Activated CD4-positive, alpha-beta memory T cell treated with anti-CD3 and anti-CD28 coated beads for 36 hours (primary cell): ENCODE measurements around the gene PARD6G. TPM values are rescaled to one million over a fixed set of nuclear protein-coding genes. Genes with fewer than 3 reads are reported as not detected.
A peak's percentile ranks its signal among the peaks of the same experiment; 100 is the strongest.
"Not testable (repeated sequence)": the region's sequence is repeated elsewhere in the genome, so short reads cannot be mapped to it uniquely, and the experiment has no call there.

ENCODE experiments used
- CTCF ChIA-PET: fragments of 350-600 bp; sonication (Branson Sonifier 250); formaldehyde crosslinking; loops from one replicate; lab custom pipeline; 2021; ENCODE audit warnings: antibody characterized with exemption, inconsistent platforms; lab: Charles Lee
- POLR2A ChIA-PET: fragments of 350-600 bp; sonication (Branson Sonifier 250); formaldehyde crosslinking; loops from one replicate; lab custom pipeline; 2021; ENCODE audit warnings: antibody characterized with exemption; lab: Charles Lee
- DNase-seq: peaks from one replicate; pipeline ENCODE4 v3.0.0-alpha.2; 2020
- H3K27ac Mint-ChIP-seq: one replicate; pipeline ENCODE4 v1.8.0; 2021; ENCODE audit warnings: mixed read lengths
- H3K27me3 Mint-ChIP-seq: one replicate; pipeline ENCODE4 v1.8.0; 2021; ENCODE audit warnings: mixed read lengths
- H3K36me3 Mint-ChIP-seq: one replicate; pipeline ENCODE4 v1.8.0; 2021; ENCODE audit warnings: mixed read lengths
- H3K4me1 Mint-ChIP-seq: one replicate; pipeline ENCODE4 v1.8.0; 2021; ENCODE audit warnings: low read depth, mixed read lengths
- H3K4me3 Mint-ChIP-seq: one replicate; pipeline ENCODE4 v1.8.0; 2021; ENCODE audit warnings: mild to moderate bottlenecking, mixed read lengths
- H3K9me3 Mint-ChIP-seq: one replicate; pipeline ENCODE4 v1.8.0; 2021; ENCODE audit warnings: mixed read lengths
- intact Hi-C: fragments of 100-400 bp; cut with micrococcal nuclease; formaldehyde crosslinking; loops from one replicate; pipeline ENCODE4 v1.15.1; 2023
- total RNA-seq, 2 experiments: library from RNA; stranded (reverse); gene quantifications; one replicate each; pipeline ENCODE4 v1.2.3, GENCODE V29; 2021

PARD6G gene
- total RNA-seq, 2 experiments from 2014 or later = 0.17 to 0.40 TPM

DNA sequence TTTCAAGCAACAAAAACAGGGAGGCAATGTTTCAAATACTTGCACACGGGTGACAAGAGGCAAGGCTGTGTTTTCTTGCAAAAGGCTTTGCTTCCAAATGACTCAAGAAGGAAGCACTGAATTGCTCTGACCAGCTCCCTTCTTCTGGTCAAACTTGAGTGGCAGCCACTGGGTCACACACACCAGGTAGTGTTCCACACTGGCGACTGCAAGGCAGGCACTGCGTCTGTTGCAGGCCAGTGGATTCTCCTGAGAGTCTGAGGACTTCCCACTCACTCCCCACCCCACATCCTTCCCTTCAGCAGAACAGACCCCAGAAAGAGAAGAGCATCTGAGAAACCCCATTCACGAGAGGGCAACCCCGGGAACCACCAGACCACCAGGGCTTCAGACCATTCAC is 19.8 kb downstream of the PARD6G start:
- Mint-ChIP-seq H3K4me3 (no peak overlapping the region), H3K27ac (no peak overlapping the region), H3K27me3 (peaks cover 8% of the 10 kb centered on the region), H3K36me3 (no peaks in the 10 kb centered on the region), H3K4me1 (no peaks in the 10 kb centered on the region), H3K9me3 (no peaks in the 10 kb centered on the region)
- CTCF ChIA-PET = interaction anchor here (1.0 kb wide), 1 partner anchor 58 kb away, joined by 4 read pairs; no protein-coding TSS in a partner anchor
- intact Hi-C loops = no loop called here
- POLR2A ChIA-PET = no interaction called here
- no peak for DNase-seq

DNA sequence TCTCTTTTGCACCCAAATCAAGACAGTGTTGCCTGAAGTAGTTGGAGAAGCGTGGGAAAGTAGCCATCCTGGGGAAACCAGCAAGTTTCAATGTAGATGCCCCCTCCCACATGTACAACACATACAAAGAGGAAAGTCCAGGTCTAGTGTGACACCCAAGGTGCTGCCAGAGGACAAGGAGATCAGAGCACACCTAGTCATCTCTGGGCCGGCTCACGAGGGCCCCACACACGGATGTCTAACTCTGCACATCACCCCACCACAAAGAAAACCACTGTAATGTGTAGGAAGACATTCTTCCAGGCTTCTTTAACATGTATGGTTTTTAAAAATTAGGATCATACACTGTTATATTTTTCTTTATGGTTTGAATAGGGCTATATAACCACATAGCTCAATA is 21.6 kb downstream of the PARD6G start:
- peaks cover 14% of the 10 kb centered on the region for H3K27me3 Mint-ChIP-seq
- no peak for DNase-seq
- no peak overlapping the region for H3K27ac Mint-ChIP-seq
- POLR2A ChIA-PET = no interaction called here
- intact Hi-C loops = no loop called here
- H3K9me3 Mint-ChIP-seq = peaks cover 2% of the 10 kb centered on the region
- no peaks in the 10 kb centered on the region for H3K36me3 Mint-ChIP-seq
- no peaks in the 10 kb centered on the region for H3K4me1 Mint-ChIP-seq
- no peak overlapping the region for H3K4me3 Mint-ChIP-seq
- CTCF ChIA-PET = no interaction called here

DNA sequence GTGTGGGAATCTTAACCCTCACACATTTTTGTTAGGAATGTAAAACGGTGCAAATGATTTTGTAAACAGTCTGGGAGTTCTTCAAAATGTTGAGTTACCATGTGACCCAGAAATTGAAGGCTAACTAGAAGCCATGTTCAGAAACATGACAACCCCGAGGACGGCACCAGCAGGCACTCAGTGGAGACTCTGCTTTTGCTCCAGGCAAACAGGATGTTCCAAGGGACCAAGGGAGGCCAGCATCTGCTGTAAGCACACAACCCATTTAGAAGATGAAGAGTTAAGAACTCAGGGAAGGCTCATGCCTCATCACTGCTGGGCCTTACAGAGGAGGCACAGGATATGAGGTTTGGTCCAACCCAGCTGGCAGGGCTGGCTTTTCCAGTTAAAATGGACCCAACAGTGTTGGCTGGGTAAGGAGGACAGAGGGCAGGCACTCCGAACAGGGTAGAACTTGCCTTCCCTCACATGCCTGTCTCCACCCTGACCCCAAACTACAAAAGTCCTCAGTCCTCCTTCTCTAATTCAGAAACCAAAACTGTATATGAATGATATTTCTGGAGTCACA is 23.6 kb downstream of the PARD6G start:
- intact Hi-C loops = no loop called here
- POLR2A ChIA-PET = no interaction called here
- Mint-ChIP-seq H3K9me3 (peaks cover 2% of the 10 kb centered on the region), H3K27ac (no peak overlapping the region), H3K4me3 (no peak overlapping the region), H3K36me3 (no peaks in the 10 kb centered on the region), H3K27me3 (peaks cover 15% of the 10 kb centered on the region), H3K4me1 (no peaks in the 10 kb centered on the region)
- DNase-seq = no peak
- CTCF ChIA-PET = no interaction called here

DNA sequence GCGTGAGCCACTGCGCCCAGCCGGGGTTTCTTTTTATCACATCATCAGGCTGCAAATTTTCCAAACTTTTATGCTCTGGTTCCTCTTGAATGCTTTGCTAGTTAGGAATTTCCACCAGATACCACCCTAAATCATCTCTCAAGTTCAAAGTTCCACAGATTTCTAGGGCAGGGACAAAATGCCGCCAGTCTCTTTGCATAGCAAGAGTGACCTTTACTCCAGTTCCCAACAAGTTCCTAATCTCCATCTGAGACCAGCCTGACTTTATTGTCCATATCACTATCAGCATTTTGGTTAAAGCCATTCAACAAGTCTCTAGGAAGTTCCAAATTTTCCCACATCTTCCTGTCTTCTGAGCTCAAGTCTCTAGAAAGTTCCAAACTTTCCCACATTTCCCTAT is 27.8 kb downstream of the PARD6G start:
- intact Hi-C loops, H3K4me3 Mint-ChIP-seq, H3K27ac Mint-ChIP-seq, DNase-seq, H3K4me1 Mint-ChIP-seq, CTCF ChIA-PET, H3K9me3 Mint-ChIP-seq, POLR2A ChIA-PET, H3K36me3 Mint-ChIP-seq: not testable (repeated sequence)
- peaks cover 14% of the 10 kb centered on the region for H3K27me3 Mint-ChIP-seq

DNA sequence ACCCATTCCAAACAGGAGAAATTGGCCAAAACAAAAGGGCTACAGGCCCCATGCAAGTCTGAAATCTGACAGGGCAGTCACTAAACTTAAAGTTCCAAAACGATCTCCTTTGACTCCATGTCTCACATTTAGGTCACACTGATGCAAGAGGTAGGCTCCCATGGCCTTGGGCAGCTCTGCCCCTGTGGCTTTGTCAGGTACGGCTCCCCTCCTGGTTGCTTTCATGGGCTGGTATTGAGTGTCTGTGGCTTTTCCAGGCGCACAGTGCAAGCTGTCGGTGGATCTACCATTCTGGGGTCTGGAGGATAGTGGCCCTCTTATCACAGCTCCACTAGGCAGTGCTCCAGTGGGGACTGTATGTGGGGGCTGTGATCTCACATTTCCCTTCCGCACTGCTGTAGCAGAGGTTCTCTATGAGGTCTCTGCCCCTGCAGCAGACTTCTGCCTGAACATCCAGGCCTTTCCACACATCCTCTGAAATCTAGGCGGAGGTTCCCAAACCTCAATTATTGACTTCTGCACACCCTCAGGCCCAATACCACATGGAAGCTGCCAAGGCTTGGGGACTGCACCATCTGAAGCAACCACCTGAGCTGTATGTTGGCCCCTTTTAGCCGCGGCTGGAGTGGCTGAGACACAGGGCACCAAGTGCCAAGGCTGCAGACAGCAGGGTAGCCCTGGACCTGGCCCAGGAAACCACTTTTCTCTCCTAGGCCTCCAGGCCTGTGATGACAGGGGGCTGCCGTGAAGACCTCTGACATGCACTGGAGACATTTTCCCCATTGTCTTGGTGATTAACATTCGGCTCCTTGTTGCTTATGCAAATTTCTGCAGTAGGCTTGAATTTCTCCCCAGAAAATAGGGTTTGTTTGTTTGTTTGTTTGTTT is 28.7 kb downstream of the PARD6G start:
- H3K36me3 Mint-ChIP-seq = no peaks in the 10 kb centered on the region

DNA sequence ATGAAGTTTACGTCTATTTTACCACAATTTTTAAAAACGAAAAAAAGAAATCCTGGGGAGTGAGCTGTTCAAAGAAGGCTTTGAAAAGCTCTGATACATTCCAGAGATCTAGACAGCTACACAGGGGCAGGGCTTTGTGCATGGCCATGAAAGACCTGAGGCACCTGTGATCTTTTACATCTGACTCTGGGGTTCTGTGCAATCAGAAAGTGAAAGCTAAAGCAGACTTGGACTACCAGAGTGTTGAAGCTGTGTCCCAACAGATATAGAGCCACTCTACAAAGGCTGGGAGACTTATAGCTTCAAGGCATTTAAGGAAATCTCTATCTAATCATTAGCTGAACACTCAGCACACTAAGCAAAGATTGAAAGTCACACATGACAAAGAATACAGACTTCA is 34.1 kb downstream of the PARD6G start:
- Mint-ChIP-seq H3K27ac (no peak overlapping the region), H3K4me1 (no peaks in the 10 kb centered on the region), H3K27me3 (peaks cover 29% of the 10 kb centered on the region), H3K9me3 (peaks cover 8% of the 10 kb centered on the region), H3K36me3 (no peaks in the 10 kb centered on the region), H3K4me3 (no peak overlapping the region)
- intact Hi-C loops = no loop called here
- POLR2A ChIA-PET = no interaction called here
- CTCF ChIA-PET = interaction anchor here (0.9 to 1.3 kb wide), 2 partner anchors 38 to 53 kb away, joined by 3 to 4 read pairs; no protein-coding TSS in a partner anchor
- no peak for DNase-seq

More for the DNA sequence above, 28.7 kb downstream of the PARD6G start:
- Mint-ChIP-seq H3K4me3 (no peak overlapping the region), H3K9me3 (peaks cover 7% of the 10 kb centered on the region), H3K4me1 (no peaks in the 10 kb centered on the region), H3K27ac (no peak overlapping the region), H3K27me3 (peaks cover 17% of the 10 kb centered on the region)
- DNase-seq = no peak
- POLR2A ChIA-PET = no interaction called here
- intact Hi-C loops = no loop called here
- CTCF ChIA-PET = interaction anchor here (1.4 kb wide), 1 partner anchor 48 kb away, joined by 4 read pairs; no protein-coding TSS in a partner anchor

DNA sequence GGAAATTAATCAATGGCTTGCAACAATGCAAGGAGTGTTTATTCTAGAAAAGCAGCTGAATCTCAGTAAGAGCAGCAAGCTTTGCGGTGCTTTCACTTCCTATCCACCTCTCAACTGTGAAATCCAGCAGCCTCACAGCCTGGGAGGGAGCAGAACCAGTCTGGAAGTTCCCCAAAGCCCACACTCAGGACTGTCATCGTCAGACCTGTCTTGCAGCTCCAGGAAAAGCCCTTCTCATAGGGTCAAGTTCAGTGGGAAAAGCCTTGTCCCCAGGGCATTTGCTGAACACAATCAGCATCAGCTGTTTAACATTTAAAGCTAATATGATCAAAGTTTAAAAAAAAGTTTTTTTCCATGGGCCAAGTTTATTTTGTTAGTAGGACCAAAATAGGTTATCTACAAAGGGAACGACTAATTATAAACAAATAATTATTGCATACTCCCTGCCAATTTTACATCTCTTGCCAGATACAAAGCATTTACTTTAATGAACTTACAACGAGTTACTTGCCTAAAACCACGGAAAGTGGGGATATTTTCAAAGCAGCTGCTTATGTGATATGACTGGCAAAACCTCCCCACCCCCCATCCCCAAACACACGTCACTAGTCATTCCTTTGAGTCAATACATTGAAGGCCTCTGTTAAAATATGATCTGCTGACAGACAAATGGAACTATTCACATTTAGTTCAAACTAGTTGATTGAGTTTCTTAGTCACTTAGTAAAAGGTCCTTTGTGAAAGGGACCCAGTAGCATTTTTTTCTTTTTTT is 36.8 kb downstream of the PARD6G start:
- intact Hi-C loops = no loop called here
- no peaks in the 10 kb centered on the region for H3K36me3 Mint-ChIP-seq
- no peaks in the 10 kb centered on the region for H3K4me1 Mint-ChIP-seq
- no peak overlapping the region for H3K4me3 Mint-ChIP-seq
- DNase-seq = no peak
- no peak overlapping the region for H3K27ac Mint-ChIP-seq
- CTCF ChIA-PET = interaction anchor here (0.8 to 1.6 kb wide), 6 partner anchors 10 to 52 kb away, joined by 3 to 6 read pairs (median 4); no protein-coding TSS in a partner anchor
- POLR2A ChIA-PET = no interaction called here
- peaks cover 31% of the 10 kb centered on the region for H3K27me3 Mint-ChIP-seq
- peaks cover 8% of the 10 kb centered on the region for H3K9me3 Mint-ChIP-seq

DNA sequence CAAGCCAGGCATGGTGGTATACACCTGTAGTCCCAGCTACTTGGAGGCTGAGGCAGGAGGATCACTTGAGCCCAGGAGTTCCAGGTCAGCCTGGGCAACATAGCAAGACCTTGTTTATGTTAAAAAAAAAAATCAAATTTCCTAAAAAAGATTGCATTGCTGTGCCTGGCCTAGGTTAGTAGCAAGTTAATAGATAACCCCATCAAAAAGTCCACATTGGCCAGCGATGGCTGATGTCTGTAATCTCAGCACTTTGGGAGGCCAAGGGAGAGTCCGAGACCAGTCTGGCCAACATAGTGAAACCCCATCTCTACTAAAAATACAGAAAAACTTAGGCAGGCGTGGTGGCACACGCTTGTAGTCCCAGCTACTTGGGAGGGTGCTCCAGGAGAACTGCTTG is 38.7 kb downstream of the PARD6G start:
- H3K4me3 Mint-ChIP-seq = no peak overlapping the region
- H3K27ac Mint-ChIP-seq = no peak overlapping the region
- H3K4me1 Mint-ChIP-seq = peaks cover 3% of the 10 kb centered on the region
- DNase-seq = no peak
- H3K27me3 Mint-ChIP-seq = peaks cover 37% of the 10 kb centered on the region
- POLR2A ChIA-PET = no interaction called here
- CTCF ChIA-PET = interaction anchor here (0.6 kb wide), 1 partner anchor 973 kb away, joined by 9 read pairs; no protein-coding TSS in a partner anchor
- no peaks in the 10 kb centered on the region for H3K36me3 Mint-ChIP-seq
- intact Hi-C loops = no loop called here
- H3K9me3 Mint-ChIP-seq = peaks cover 3% of the 10 kb centered on the region

DNA sequence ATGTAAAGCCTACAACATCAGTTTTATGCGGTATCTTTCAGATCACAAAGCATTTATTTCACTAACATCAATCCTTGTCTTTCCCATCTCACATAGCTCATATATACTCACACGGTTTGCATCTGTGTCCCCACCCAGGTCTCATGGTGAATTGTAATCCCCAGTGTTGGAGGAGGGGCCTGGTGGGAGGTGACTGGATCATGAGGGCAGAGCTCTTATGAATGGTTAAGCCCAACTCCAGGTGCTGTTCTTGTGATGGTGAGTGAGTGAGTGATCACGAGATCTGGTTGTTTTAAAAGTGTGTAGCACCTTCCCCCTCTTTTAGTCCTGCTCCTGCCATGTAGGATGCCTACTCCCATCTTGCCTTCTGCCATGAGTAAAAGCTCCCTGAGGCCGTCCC is 42.0 kb downstream of the PARD6G start:
- DNase-seq = no peak
- intact Hi-C loops = no loop called here
- Mint-ChIP-seq H3K4me3 (no peak overlapping the region), H3K9me3 (no peaks in the 10 kb centered on the region), H3K27ac (no peak overlapping the region), H3K27me3 (peaks cover 44% of the 10 kb centered on the region), H3K36me3 (no peaks in the 10 kb centered on the region), H3K4me1 (peaks cover 22% of the 10 kb centered on the region)
- ChIA-PET POLR2A (no interaction called here), CTCF (no interaction called here)

DNA sequence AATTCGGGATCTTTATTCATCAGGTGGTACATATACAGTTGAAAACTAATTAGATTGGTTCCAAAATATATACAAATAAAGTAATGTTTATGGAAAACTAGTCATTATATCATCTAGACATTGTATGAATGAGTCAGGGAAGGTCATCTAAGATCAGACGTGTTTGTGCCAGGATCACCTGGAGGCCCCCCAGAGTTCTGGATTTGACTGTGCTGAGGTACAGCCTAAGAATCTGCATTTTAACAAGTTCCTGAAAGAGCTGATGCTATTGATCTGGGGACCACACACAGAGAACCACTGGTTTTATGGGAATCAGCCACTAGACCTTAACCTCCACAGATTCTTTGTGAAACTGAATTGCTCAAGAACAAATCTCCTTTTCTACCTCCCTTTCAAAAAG is 43.2 kb downstream of the PARD6G start:
- ChIA-PET POLR2A (no interaction called here), CTCF (interaction anchor here (4.2 kb wide), 1 partner anchor 46 kb away, joined by 23 read pairs; no protein-coding TSS in a partner anchor)
- Mint-ChIP-seq H3K4me1 (peaks cover 22% of the 10 kb centered on the region), H3K4me3 (no peak overlapping the region), H3K9me3 (no peaks in the 10 kb centered on the region), H3K27me3 (peaks cover 47% of the 10 kb centered on the region), H3K36me3 (no peaks in the 10 kb centered on the region), H3K27ac (no peak overlapping the region)
- intact Hi-C loops = no loop called here
- peak; percentile 42 for DNase-seq

DNA sequence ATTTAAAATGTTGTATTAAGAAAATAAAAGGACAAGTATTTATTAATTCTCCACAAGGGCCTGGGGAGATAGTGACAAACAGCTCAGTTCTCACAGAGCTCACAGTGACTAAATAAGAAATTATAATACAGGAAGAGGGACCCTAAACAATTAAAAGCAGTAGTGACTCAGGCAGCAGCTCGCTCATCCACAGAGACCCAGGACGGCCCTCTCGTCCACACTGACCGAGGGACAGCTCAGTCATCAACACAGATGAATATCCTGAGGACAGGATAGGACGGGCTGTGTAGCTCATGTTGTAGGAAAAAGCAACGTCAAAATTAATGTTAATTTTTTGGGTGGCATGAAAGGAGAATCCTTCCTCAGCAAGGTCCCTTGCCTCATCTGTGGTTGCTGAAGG is 44.1 kb downstream of the PARD6G start:
- no peaks in the 10 kb centered on the region for H3K36me3 Mint-ChIP-seq
- H3K27ac Mint-ChIP-seq = no peak overlapping the region
- no peak overlapping the region for H3K4me3 Mint-ChIP-seq

More for the DNA sequence above, 44.1 kb downstream of the PARD6G start:
- H3K9me3 Mint-ChIP-seq = no peaks in the 10 kb centered on the region
- intact Hi-C loops = no loop called here
- ChIA-PET POLR2A (interaction anchor here (1.3 kb wide), 1 partner anchor 49 kb away, joined by 5 read pairs; no protein-coding TSS in a partner anchor), CTCF (interaction anchor here (1.1 to 4.2 kb wide), 3 partner anchors 8 to 54 kb away, joined by 3 to 23 read pairs (median 5); no protein-coding TSS in a partner anchor)
- peaks cover 50% of the 10 kb centered on the region for H3K27me3 Mint-ChIP-seq
- H3K4me1 Mint-ChIP-seq = peaks cover 22% of the 10 kb centered on the region
- DNase-seq = no peak
